HepG2 (cell line): Measurements from ENCODE around the gene ABCC12. TPM values are rescaled to one million over a fixed set of nuclear protein-coding genes. Genes with fewer than 3 reads are reported as not detected.

ENCODE experiments used
- BHLHE40 ChIP-seq: IDR thresholded peaks from 2 replicates; pipeline ENCODE4 v1.6.1; 2011; ENCODE audit warnings: low read length, improper control_type of control experiment
- CENPT ChIP-seq: sonication (generic); formaldehyde crosslinking; IDR thresholded peaks from 2 replicates; pipeline ENCODE4 v1.8.0; 2022; ENCODE audit warnings: low read depth, mild to moderate bottlenecking, moderate library complexity, missing genetic modification reagents
- ELF3 ChIP-seq: IDR thresholded peaks from 2 replicates; pipeline ENCODE4 v1.6.1; 2016; ENCODE audit warnings: missing genetic modification reagents, missing compliant biosample characterization
- FOXC1 ChIP-seq: sonication (generic); formaldehyde crosslinking; IDR thresholded peaks from 2 replicates; pipeline ENCODE4 v1.8.0; 2022; ENCODE audit warnings: mild to moderate bottlenecking, missing genetic modification reagents, borderline replicate concordance
- GATAD2A ChIP-seq: IDR thresholded peaks from 2 replicates; pipeline ENCODE4 v1.6.1; 2016
- HNRNPL ChIP-seq: fragments of 200-400 bp; formaldehyde crosslinking; IDR thresholded peaks from 2 replicates; pipeline ENCODE4 v1.6.1; 2017; ENCODE audit warnings: mild to moderate bottlenecking, low read depth, low read length
- NR1H2 ChIP-seq: sonication (generic); formaldehyde crosslinking; IDR thresholded peaks from 2 replicates; pipeline ENCODE4 v1.8.1; 2022; ENCODE audit warnings: low read depth, missing genetic modification reagents, borderline replicate concordance
- RBM22 ChIP-seq: fragments of 200-400 bp; formaldehyde crosslinking; optimal IDR thresholded peaks from 2 replicates; pipeline ENCODE3; 2017; ENCODE audit warnings: mild to moderate bottlenecking, low read length, moderate library complexity
- SIN3B ChIP-seq: fragments of 150-350 bp; IDR thresholded peaks from 2 replicates; pipeline ENCODE4 v1.6.1; 2014; ENCODE audit warnings: low read length
- SMYD3 ChIP-seq: sonication (generic); formaldehyde crosslinking; IDR thresholded peaks from 2 replicates; pipeline ENCODE4 v1.8.1; 2023; ENCODE audit warnings: mild to moderate bottlenecking, missing genetic modification reagents
- TCF12 ChIP-seq, 2 experiments: fragments of 450-650 bp in 1 of 2; sonication (generic) in 1 of 2; formaldehyde crosslinking in 1 of 2; IDR thresholded peaks; 2 replicates each; pipeline versions ENCODE4 v1.6.1 to v1.8.0; 2017 to 2022; ENCODE audit warnings: antibody characterized with exemption in 1 of 2, mild to moderate bottlenecking in 1 of 2, missing genetic modification reagents in 1 of 2, moderate library complexity in 1 of 2
- TRIM24 ChIP-seq: sonication (generic); formaldehyde crosslinking; IDR thresholded peaks from 2 replicates; pipeline ENCODE4 v1.8.0; 2022; ENCODE audit warnings: mild to moderate bottlenecking, missing genetic modification reagents
- ZNF232 ChIP-seq: sonication (generic); formaldehyde crosslinking; IDR thresholded peaks from 2 replicates; pipeline ENCODE4 v1.4.0; 2020; ENCODE audit warnings: missing genetic modification reagents, borderline replicate concordance
- ZNF607 ChIP-seq: sonication (generic); formaldehyde crosslinking; IDR thresholded peaks from 2 replicates; pipeline ENCODE4 v1.5.1; 2020; ENCODE audit warnings: missing genetic modification reagents, mild to moderate bottlenecking, borderline replicate concordance
- ZNF652 ChIP-seq: IDR thresholded peaks from 2 replicates; pipeline ENCODE4 v1.6.1; 2016; ENCODE audit warnings: low read depth, borderline replicate concordance
- ZNF878 ChIP-seq: sonication (generic); formaldehyde crosslinking; IDR thresholded peaks from 2 replicates; pipeline ENCODE4 v1.8.1; 2023; ENCODE audit warnings: mild to moderate bottlenecking, missing genetic modification reagents, moderate library complexity
- polyA plus RNA-seq, 8 experiments: library from polyadenylated mRNA; depleted of rRNA in 3 of 8; stranded (reverse) in 7 of 8; unstranded in 1 of 8; fragments of >200 nt; fragmentation: Illumina TruSeq in 4 of 8; extraction: Trizol in 4 of 8; gene quantifications; 2 replicates each; pipeline versions ENCODE4 v1.2.1 to v1.2.3, GENCODE V29; 2011 to 2016; ENCODE audit warnings: low read depth in 4 of 8, missing spikeins in 1 of 8, mixed read lengths in 1 of 8; ENCODE audit not compliant: insufficient read depth in 1 of 8
- total RNA-seq, 5 experiments: library from RNA; depleted of rRNA; stranded (reverse); fragments of >200 nt; fragmentation: Illumina TruSeq; extraction: Trizol; gene quantifications; 2 replicates each; pipeline ENCODE4 v1.2.3, GENCODE V29; 2016; ENCODE audit warnings: low read depth in 1 of 5
- TF ChIP-seq, protein P1 (sequence below): sonication (generic); formaldehyde crosslinking; IDR thresholded peaks from 2 replicates; pipeline ENCODE4 v1.4.0; 2020; ENCODE audit warnings: missing genetic modification reagents
- TF ChIP-seq, protein P2 (sequence below): sonication (generic); formaldehyde crosslinking; IDR thresholded peaks from 2 replicates; pipeline ENCODE4 v1.5.0; 2020; ENCODE audit warnings: mild to moderate bottlenecking, missing genetic modification reagents
- TF ChIP-seq, protein P3 (sequence below): sonication (generic); formaldehyde crosslinking; conservative IDR thresholded peaks from 2 replicates; pipeline ENCODE4 v1.4.0; 2020; ENCODE audit warnings: missing genetic modification reagents
- TF ChIP-seq, protein P4 (sequence below): sonication (generic); formaldehyde crosslinking; IDR thresholded peaks from 2 replicates; pipeline ENCODE4 v1.9.0; 2022; ENCODE audit warnings: low read depth, missing genetic modification reagents

ABCC12 gene
- total and polyA plus RNA-seq, 2 of the 13 experiments (the other 11 are each of a cell fraction or from before 2014, with no cell fraction given), result not detected

DNA sequence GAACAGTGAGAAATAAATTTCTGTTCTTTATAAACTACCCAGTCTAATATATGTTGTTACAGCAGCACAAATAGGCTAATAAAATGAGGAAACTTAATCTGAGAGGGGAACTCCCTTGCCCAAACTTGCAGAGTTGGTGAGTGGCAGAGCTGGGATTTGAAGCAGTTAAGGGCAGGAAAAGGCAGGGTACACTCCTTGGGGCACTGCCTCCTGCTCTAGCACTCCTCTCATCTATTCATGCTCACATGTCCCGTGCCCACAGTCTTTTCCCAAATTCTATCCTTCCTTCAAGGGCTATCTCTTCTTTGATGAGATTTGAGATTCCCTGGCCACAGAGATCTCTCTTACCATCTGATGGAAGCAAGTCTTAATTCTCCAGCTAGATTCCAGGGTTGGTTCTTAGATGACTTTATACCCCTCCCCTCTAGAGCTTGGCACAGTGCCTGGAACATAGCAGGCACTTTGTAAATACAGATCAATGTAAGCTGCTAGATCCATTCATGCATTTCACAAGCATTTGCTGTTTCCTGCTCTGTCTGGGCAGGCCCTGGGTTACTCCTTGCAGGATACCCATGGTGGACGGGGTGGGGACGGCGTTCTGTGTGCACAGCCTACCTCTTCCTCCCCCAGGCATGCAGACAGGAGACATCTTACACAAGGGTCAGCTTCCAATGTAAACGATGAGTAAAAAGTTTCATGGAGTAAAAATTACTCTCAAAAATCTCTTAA lies 39.2 kb upstream of the ABCC12 start (continued):
- TF ChIP-seq, protein P1, sequence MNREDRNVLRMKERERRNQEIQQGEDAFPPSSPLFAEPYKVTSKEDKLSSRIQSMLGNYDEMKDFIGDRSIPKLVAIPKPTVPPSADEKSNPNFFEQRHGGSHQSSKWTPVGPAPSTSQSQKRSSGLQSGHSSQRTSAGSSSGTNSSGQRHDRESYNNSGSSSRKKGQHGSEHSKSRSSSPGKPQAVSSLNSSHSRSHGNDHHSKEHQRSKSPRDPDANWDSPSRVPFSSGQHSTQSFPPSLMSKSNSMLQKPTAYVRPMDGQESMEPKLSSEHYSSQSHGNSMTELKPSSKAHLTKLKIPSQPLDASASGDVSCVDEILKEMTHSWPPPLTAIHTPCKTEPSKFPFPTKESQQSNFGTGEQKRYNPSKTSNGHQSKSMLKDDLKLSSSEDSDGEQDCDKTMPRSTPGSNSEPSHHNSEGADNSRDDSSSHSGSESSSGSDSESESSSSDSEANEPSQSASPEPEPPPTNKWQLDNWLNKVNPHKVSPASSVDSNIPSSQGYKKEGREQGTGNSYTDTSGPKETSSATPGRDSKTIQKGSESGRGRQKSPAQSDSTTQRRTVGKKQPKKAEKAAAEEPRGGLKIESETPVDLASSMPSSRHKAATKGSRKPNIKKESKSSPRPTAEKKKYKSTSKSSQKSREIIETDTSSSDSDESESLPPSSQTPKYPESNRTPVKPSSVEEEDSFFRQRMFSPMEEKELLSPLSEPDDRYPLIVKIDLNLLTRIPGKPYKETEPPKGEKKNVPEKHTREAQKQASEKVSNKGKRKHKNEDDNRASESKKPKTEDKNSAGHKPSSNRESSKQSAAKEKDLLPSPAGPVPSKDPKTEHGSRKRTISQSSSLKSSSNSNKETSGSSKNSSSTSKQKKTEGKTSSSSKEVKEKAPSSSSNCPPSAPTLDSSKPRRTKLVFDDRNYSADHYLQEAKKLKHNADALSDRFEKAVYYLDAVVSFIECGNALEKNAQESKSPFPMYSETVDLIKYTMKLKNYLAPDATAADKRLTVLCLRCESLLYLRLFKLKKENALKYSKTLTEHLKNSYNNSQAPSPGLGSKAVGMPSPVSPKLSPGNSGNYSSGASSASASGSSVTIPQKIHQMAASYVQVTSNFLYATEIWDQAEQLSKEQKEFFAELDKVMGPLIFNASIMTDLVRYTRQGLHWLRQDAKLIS (CRISPR knock-in tag), result no peak
- no peak for TF ChIP-seq CENPT
- TF ChIP-seq ZNF652, result no peak
- TF ChIP-seq, protein P2, sequence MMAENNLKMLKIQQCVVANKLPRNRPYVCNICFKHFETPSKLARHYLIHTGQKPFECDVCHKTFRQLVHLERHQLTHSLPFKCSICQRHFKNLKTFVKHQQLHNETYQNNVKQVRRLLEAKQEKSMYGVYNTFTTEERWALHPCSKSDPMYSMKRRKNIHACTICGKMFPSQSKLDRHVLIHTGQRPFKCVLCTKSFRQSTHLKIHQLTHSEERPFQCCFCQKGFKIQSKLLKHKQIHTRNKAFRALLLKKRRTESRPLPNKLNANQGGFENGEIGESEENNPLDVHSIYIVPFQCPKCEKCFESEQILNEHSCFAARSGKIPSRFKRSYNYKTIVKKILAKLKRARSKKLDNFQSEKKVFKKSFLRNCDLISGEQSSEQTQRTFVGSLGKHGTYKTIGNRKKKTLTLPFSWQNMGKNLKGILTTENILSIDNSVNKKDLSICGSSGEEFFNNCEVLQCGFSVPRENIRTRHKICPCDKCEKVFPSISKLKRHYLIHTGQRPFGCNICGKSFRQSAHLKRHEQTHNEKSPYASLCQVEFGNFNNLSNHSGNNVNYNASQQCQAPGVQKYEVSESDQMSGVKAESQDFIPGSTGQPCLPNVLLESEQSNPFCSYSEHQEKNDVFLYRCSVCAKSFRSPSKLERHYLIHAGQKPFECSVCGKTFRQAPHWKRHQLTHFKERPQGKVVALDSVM (CRISPR knock-in tag), result no peak
- no peak for TF ChIP-seq SMYD3 (CRISPR knock-in tag)
- TF ChIP-seq ZNF232, result no peak
- TF ChIP-seq ELF3 (CRISPR knock-in tag), result peak; percentile 82
- no peak for TF ChIP-seq TRIM24
- TF ChIP-seq, protein P3, sequence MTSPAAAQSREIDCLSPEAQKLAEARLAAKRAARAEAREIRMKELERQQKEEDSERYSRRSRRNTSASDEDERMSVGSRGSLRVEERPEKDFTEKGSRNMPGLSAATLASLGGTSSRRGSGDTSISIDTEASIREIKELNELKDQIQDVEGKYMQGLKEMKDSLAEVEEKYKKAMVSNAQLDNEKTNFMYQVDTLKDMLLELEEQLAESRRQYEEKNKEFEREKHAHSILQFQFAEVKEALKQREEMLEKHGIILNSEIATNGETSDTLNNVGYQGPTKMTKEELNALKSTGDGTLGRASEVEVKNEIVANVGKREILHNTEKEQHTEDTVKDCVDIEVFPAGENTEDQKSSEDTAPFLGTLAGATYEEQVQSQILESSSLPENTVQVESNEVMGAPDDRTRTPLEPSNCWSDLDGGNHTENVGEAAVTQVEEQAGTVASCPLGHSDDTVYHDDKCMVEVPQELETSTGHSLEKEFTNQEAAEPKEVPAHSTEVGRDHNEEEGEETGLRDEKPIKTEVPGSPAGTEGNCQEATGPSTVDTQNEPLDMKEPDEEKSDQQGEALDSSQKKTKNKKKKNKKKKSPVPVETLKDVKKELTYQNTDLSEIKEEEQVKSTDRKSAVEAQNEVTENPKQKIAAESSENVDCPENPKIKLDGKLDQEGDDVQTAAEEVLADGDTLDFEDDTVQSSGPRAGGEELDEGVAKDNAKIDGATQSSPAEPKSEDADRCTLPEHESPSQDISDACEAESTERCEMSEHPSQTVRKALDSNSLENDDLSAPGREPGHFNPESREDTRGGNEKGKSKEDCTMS (CRISPR knock-in tag), result no peak
- TF ChIP-seq BHLHE40, result no peak
- TF ChIP-seq GATAD2A (CRISPR knock-in tag), result peak; percentile 75
- TF ChIP-seq ZNF607 (CRISPR knock-in tag), result no peak
- TF ChIP-seq, protein P4, sequence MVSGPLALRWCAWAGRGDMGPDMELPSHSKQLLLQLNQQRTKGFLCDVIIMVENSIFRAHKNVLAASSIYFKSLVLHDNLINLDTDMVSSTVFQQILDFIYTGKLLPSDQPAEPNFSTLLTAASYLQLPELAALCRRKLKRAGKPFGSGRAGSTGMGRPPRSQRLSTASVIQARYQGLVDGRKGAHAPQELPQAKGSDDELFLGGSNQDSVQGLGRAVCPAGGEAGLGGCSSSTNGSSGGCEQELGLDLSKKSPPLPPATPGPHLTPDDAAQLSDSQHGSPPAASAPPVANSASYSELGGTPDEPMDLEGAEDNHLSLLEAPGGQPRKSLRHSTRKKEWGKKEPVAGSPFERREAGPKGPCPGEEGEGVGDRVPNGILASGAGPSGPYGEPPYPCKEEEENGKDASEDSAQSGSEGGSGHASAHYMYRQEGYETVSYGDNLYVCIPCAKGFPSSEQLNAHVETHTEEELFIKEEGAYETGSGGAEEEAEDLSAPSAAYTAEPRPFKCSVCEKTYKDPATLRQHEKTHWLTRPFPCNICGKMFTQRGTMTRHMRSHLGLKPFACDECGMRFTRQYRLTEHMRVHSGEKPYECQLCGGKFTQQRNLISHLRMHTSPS, result peak; percentile 48; the same call in 1 of the 2 replicates
- TF ChIP-seq NR1H2 (CRISPR knock-in tag), result no peak
- TF ChIP-seq TCF12 (IDR thresholded peaks at IDR 0.05), result no peak
- TF ChIP-seq TCF12 (CRISPR knock-in tag; IDR thresholded peaks at IDR 0.05), result no peak
- TF ChIP-seq ZNF878, result no peak
- no peak for TF ChIP-seq SIN3B
- no peak for TF ChIP-seq RBM22
- TF ChIP-seq FOXC1 (CRISPR knock-in tag), result no peak
- TF ChIP-seq HNRNPL, result no peak
